ENCODE results near the gene ORAI1. TPM values are rescaled to one million over a fixed set of nuclear protein-coding genes. Genes with fewer than 3 reads are reported as not detected.
"Not testable (repeated sequence)": the region's sequence is repeated elsewhere in the genome, so short reads cannot be mapped to it uniquely, and the experiment has no call there.

The ORAI1 gene
- polyA plus RNA-seq, 1 donor (not counting 4 experiments of a cell fraction or from before 2014, with no cell fraction given) = 17.1 TPM

GRCh38 chr12:121656122-121656521 lies 29.8 kb downstream of the ORAI1 start:
- no peaks in the 10 kb centered on the region for H3K9me3 ChIP-seq (ENCODE audit: control insufficient read depth, low read depth, low read length)
- H3K4me3 ChIP-seq (ENCODE audit: control insufficient read depth in 2 of 3, extremely low read depth in 1 of 3, insufficient read depth in 2 of 3, low read depth in 1 of 3, low read length in 3 of 3) = no peak overlapping the region
- no peak overlapping the region for H3K27ac ChIP-seq (ENCODE audit: control insufficient read depth, insufficient read depth, low read length)
- H3K9me1 ChIP-seq (ENCODE audit: control insufficient read depth, extremely low read depth, insufficient read depth, low read length) = no peaks in the 10 kb centered on the region
- FAIRE-seq = no peak
- H3K9ac ChIP-seq (ENCODE audit: control insufficient read depth, extremely low read depth, insufficient read depth, low read length) = no peak overlapping the region
- no peak overlapping the region for H3K4me2 ChIP-seq (ENCODE audit: control insufficient read depth, extremely low read depth, insufficient read depth, low read depth, low read length)
- no peaks in the 10 kb centered on the region for H4K20me1 ChIP-seq (ENCODE audit: control insufficient read depth, extremely low read depth, insufficient read depth, low read length)
- no peak for DNase-seq (ENCODE audit: low read depth, low spot score)
- H3K4me1 ChIP-seq (ENCODE audit: control insufficient read depth, extremely low read depth, insufficient read depth, low read length) = peaks cover 13% of the 10 kb centered on the region
- no peaks in the 10 kb centered on the region for H3K36me3 ChIP-seq (ENCODE audit: control insufficient read depth in 2 of 2, extremely low read depth in 1 of 2, insufficient read depth in 2 of 2, low read length in 2 of 2)
- H3K27me3 ChIP-seq (ENCODE audit: control insufficient read depth, extremely low read depth, insufficient read depth, low read length) = no peaks in the 10 kb centered on the region
- dilution Hi-C loops (cut with MboI; ENCODE audit: extremely low pct_ligation_motif_present, low sequenced_read_pairs) = no loop called here
- TF ChIP-seq EZH2 (IDR thresholded peaks at IDR 0.05; ENCODE audit: low read length) = no peak
- TF ChIP-seq CTCF (optimal IDR thresholded peaks at IDR 0.05 in 1 of 3, IDR thresholded peaks at IDR 0.05 in 1 of 3, conservative IDR thresholded peaks at IDR 0.05 in 1 of 3; ENCODE audit: extremely low read depth in 1 of 3, insufficient read depth in 2 of 3, low read length in 3 of 3) = no peak
- H2AFZ ChIP-seq (ENCODE audit: control insufficient read depth, low read length) = no peak overlapping the region
- no peaks in the 10 kb centered on the region for H3K79me2 ChIP-seq (ENCODE audit: control insufficient read depth, insufficient read depth, low read length)

- H3K27ac ChIP-seq (ENCODE audit: control insufficient read depth, insufficient read depth, low read length) = no peak overlapping the region
- dilution Hi-C loops (cut with MboI; ENCODE audit: extremely low pct_ligation_motif_present, low sequenced_read_pairs) = no loop called here
- peaks cover 13% of the 10 kb centered on the region for H3K4me1 ChIP-seq (ENCODE audit: control insufficient read depth, extremely low read depth, insufficient read depth, low read length)
- H3K4me2 ChIP-seq (ENCODE audit: control insufficient read depth, extremely low read depth, insufficient read depth, low read depth, low read length) = no peak overlapping the region
- H3K9me1 ChIP-seq (ENCODE audit: control insufficient read depth, extremely low read depth, insufficient read depth, low read length) = no peaks in the 10 kb centered on the region
- H3K79me2 ChIP-seq (ENCODE audit: control insufficient read depth, insufficient read depth, low read length) = no peaks in the 10 kb centered on the region
- H2AFZ ChIP-seq (ENCODE audit: control insufficient read depth, low read length) = peak overlapping the region; percentile 23
- no peaks in the 10 kb centered on the region for H4K20me1 ChIP-seq (ENCODE audit: control insufficient read depth, extremely low read depth, insufficient read depth, low read length)
- FAIRE-seq (peak; percentile 53), DNase-seq (ENCODE audit: low read depth, low spot score) (no peak)
- H3K9me3 ChIP-seq (ENCODE audit: control insufficient read depth, low read depth, low read length) = no peaks in the 10 kb centered on the region
- no peak overlapping the region for H3K4me3 ChIP-seq (ENCODE audit: control insufficient read depth in 2 of 3, extremely low read depth in 1 of 3, insufficient read depth in 2 of 3, low read depth in 1 of 3, low read length in 3 of 3)
- H3K27me3 ChIP-seq (ENCODE audit: control insufficient read depth, extremely low read depth, insufficient read depth, low read length) = no peaks in the 10 kb centered on the region
- no peaks in the 10 kb centered on the region for H3K36me3 ChIP-seq (ENCODE audit: control insufficient read depth in 2 of 2, extremely low read depth in 1 of 2, insufficient read depth in 2 of 2, low read length in 2 of 2)
- H3K9ac ChIP-seq (ENCODE audit: control insufficient read depth, extremely low read depth, insufficient read depth, low read length) = no peak overlapping the region
- no peak for TF ChIP-seq EZH2 (IDR thresholded peaks at IDR 0.05; ENCODE audit: low read length)
- TF ChIP-seq CTCF (optimal IDR thresholded peaks at IDR 0.05 in 1 of 3, IDR thresholded peaks at IDR 0.05 in 1 of 3, conservative IDR thresholded peaks at IDR 0.05 in 1 of 3; ENCODE audit: extremely low read depth in 1 of 3, insufficient read depth in 2 of 3, low read length in 3 of 3) = no peak
These were observed 31.1 kb downstream of the ORAI1 start for GRCh38 chr12:121657305-121658008.

- DNase-seq (ENCODE audit: low read depth, low spot score); H3K9ac ChIP-seq (ENCODE audit: control insufficient read depth, extremely low read depth, insufficient read depth, low read length); dilution Hi-C loops (cut with MboI; ENCODE audit: extremely low pct_ligation_motif_present, low sequenced_read_pairs); H3K9me3 ChIP-seq (ENCODE audit: control insufficient read depth, low read depth, low read length); H3K4me2 ChIP-seq (ENCODE audit: control insufficient read depth, extremely low read depth, insufficient read depth, low read depth, low read length); H3K27ac ChIP-seq (ENCODE audit: control insufficient read depth, insufficient read depth, low read length); H3K36me3 ChIP-seq (ENCODE audit: control insufficient read depth in 2 of 2, extremely low read depth in 1 of 2, insufficient read depth in 2 of 2, low read length in 2 of 2); H2AFZ ChIP-seq (ENCODE audit: control insufficient read depth, low read length); H3K4me3 ChIP-seq (ENCODE audit: control insufficient read depth in 2 of 3, extremely low read depth in 1 of 3, insufficient read depth in 2 of 3, low read depth in 1 of 3, low read length in 3 of 3); H4K20me1 ChIP-seq (ENCODE audit: control insufficient read depth, extremely low read depth, insufficient read depth, low read length); H3K9me1 ChIP-seq (ENCODE audit: control insufficient read depth, extremely low read depth, insufficient read depth, low read length); H3K79me2 ChIP-seq (ENCODE audit: control insufficient read depth, insufficient read depth, low read length); H3K27me3 ChIP-seq (ENCODE audit: control insufficient read depth, extremely low read depth, insufficient read depth, low read length); FAIRE-seq: not testable (repeated sequence)
- H3K4me1 ChIP-seq (ENCODE audit: control insufficient read depth, extremely low read depth, insufficient read depth, low read length) = peaks cover 10% of the 10 kb centered on the region
These were observed 35.2 kb downstream of the ORAI1 start for GRCh38 chr12:121661353-121662105.
